Stimulated activated CD8-positive, alpha-beta memory T cell treated with anti-CD3 and anti-CD28 coated beads, Interleukin-15, amount 100 ng/mL, for 4 hours (primary cell): ENCODE results near the gene SBNO2.
"Not testable (repeated sequence)": the region's sequence is repeated elsewhere in the genome, so short reads cannot be mapped to it uniquely, and the experiment has no call there.

Experiments
- DNase-seq, 2 donors: peaks; one replicate each; pipeline ENCODE4 v3.0.0-alpha.2; 2020; ENCODE audit warnings: low read depth in 2 of 2

SBNO2 gene

GRCh38 chr19:1134431-1134830 lies 39.6 kb downstream of the SBNO2 start:
- no peak for DNase-seq

GRCh38 chr19:1133471-1133929 lies 40.6 kb downstream of the SBNO2 start:
- DNase-seq, result peak; percentile 53 to 66

DNA sequence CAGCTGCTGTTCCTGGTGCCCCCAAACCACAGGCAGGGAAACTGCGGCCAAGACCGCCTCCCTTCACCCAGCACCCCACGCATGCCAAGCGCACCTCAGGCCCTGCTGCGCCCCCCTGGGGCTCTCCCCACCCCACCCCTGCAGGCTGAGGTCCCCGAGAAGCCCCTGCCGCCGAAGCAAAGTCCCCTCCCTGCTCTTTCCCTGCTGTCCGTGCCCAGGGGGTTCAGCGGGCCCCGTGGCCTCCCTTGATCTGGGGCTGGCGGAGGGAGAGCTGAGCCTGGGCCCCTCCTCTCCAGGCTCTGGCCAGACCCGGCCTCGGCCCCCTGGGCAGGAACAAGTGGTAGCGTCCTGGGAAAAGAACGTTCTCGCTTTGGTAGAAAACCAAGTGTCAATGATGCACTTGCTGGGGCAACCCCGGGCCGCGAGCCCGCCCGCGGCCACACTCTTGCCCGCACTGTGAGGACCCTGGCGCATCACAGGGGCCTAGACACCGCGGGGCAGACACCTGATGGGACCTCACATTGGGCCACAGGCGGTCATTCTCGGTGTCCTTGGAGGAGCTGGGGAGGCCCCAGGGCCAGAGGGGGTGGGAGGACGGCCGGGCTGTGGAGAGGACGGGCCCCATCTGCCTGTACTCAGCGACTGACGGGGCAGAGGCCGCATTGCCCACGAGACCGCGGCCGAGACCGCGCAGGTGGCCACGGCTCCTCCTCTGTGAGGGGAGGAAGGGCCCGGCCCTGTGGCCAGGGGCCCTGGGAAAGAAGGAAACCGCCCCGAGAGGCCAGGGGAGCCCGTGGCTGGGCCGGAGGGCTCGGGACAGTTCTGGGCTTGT lies 41.3 kb downstream of the SBNO2 start:
- no peak for DNase-seq

DNA sequence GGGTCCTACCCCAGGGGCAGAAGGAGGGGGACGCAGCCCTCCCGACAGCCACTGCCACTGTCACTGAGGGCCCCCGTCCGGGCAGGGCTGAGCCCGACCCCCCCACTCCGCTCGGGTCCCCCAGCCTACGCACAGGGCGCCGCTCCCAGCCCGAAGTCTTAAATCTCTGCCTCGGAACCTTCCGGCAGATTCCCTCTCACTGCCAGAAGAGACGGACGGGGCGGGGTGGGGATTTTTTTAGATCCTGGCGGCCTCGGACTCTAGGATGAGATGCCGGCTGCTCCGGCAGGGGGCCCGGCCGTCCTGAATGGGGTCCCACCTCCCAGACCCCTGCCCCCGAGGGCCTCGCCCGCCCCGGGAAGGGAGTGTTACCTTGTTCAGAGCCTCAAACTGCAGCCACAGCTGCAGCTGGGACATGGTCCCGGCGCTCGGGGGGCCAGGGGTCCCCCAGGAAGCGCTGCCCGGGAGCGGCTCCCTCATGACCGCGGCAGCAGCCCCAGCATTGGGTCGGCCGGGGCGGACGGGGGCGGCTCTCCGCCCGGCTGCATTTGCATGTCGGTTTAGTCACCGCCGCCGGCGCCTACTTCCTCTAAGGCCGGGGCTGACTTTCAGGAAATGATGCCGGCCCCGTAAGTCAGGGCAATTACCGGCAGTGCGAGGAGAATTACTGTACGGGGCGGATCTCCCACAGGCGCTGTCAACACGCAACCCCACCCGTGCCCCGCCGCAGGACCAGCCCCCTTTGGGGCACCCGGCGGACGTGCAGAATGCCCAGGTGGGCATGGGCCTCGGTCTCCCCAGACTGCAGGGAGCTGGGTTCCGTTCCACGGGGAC lies 42.1 kb downstream of the SBNO2 start:
- DNase-seq, result peak; percentile 79 to 86

GRCh38 chr19:1130771-1131717 lies 43.0 kb downstream of the SBNO2 start:
- DNase-seq, result no peak

DNA sequence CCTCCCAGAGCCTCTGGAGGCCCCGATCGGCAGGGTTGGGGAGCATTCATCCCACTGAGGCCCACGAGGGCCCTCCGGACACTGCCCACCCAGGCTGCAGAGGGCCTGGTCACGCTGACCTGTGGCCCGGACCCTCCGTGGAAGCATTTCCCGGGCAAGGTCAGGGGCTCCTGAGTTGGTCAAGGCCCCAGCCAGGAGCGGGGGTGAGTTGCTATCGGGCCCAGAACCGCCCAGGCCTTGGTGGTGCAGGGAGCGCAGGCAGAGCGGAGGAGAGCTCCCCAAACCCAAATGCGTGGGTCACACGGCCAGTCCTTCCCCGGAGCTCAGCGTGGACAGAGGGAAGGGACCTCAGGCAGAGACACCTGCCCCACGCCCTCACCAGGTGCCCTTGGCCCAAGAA lies 44.5 kb downstream of the SBNO2 start:
- no peak for DNase-seq

GRCh38 chr19:1129084-1129483 lies 45.0 kb downstream of the SBNO2 start:
- not testable (repeated sequence) for DNase-seq

DNA sequence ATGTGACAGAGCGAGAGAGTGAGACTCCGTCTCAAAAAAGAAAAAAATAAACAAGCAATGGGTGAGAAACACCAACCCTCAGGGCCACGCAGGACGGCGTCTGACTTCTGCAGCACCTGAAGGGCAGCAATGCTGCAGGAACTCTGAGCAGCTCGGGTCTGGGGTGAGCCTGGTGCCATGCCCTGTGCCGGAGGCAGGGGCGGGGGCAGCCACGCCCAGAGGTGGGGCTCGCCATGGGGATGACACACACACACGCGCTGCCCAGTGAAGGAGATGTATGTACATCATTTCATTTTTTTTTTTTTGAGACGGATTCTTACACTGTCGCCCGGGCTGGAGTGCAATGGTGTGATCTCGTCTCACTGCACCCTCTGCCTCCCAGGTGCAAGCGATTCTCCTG lies 46.0 kb downstream of the SBNO2 start:
- DNase-seq, result no peak

DNA sequence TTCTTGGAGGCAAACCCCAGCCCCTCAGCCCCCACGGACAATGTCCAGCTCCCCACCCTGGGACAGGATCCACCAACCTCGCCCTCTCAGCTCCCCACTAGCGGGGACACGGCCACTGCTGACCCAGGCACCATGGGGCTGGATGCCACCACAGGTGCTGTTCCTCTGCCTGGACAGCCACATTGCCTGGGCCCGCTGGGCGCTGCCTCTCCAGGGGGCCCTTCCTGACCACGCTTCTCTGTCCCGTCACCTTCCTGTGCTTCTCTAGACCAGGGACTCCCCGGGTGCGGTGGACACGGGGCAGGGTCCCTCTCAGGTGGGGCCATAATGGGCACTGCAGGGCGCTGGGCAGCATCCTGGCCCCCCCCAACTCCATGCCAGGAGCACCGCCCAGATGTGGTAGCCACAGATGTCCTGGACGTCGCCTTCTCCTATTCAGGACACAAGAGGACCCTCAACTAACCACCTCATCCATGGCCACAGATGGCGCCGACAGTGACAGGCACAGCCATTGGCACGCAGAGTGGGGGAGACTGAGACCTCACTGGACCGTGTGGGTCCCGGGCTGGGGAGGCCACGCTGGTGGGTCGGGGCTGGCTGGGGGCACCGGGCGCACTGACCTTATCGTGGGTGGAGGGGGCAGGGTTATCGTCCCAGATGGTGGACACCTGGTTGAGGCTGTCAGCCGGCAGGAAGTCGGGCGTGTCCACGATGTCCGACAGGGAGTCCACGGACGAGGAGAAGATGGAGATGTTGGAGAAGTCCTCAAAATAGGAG lies 46.9 kb downstream of the SBNO2 start:
- no peak for DNase-seq

- no peak for DNase-seq
Observed at GRCh38 chr19:1125601-1126467, 48.2 kb downstream of the SBNO2 start.

DNA sequence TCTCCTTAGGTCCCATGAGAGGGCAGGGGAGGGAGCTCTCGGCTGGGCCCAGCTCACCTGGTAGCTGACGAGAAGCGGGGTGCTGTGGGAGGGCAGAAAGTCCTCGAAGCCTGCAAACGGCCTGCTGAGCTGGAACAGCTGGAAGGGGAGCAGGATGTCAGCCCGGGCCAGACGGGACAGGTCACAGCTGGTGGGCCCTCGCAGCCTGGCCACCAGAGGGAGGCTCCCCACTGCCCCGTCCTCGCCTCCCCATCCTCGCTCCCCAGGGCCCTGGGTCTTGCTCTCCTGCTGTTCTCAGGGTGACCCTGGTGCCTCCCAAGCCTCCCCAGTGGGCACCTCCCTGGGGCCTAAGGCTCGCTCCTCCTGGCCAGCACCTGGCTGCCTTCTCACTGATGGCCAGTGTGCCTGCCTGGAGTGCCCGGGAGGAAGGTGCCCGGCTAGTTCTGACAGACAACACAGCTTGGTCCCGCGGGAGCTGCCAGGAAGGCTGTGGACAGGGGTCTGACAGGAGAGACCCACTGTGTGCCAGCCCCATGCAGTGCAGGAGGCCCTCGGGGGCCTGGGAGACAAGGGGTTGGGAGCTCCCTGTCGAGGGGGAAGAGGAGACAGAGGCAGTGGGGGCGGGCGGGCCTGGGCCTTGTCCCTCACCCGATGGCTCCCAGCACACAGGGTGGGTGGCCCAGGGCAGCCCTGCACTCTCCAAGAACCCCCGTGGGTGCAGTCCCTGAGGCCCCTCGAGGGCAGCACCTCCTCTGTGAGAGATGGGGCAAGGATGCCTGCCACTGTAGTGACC lies 50.0 kb downstream of the SBNO2 start:
- DNase-seq, result no peak

DNA sequence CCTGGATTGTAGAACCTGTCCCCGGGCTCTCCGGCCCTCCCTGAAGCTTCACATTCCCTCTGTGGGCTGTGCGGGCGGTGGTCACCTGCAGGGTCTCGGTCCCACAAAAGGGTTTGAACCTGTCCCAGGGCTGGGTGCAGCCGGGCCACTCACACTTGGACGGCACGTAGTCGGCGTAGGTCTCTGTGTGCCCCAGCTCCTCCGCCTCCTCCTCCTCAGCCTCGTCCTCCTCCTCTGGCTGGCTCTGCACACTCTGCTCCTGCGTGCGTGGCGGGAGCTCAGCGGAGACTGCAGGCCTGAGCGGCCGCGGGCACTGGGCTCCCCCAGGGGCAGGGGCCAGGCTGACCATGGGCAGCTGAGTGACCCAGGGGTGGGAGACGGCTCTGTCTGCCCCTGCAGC lies 50.7 kb downstream of the SBNO2 start:
- no peak for DNase-seq

- DNase-seq, result no peak
Observed at GRCh38 chr19:1122972-1123363, 51.1 kb downstream of the SBNO2 start.

DNA sequence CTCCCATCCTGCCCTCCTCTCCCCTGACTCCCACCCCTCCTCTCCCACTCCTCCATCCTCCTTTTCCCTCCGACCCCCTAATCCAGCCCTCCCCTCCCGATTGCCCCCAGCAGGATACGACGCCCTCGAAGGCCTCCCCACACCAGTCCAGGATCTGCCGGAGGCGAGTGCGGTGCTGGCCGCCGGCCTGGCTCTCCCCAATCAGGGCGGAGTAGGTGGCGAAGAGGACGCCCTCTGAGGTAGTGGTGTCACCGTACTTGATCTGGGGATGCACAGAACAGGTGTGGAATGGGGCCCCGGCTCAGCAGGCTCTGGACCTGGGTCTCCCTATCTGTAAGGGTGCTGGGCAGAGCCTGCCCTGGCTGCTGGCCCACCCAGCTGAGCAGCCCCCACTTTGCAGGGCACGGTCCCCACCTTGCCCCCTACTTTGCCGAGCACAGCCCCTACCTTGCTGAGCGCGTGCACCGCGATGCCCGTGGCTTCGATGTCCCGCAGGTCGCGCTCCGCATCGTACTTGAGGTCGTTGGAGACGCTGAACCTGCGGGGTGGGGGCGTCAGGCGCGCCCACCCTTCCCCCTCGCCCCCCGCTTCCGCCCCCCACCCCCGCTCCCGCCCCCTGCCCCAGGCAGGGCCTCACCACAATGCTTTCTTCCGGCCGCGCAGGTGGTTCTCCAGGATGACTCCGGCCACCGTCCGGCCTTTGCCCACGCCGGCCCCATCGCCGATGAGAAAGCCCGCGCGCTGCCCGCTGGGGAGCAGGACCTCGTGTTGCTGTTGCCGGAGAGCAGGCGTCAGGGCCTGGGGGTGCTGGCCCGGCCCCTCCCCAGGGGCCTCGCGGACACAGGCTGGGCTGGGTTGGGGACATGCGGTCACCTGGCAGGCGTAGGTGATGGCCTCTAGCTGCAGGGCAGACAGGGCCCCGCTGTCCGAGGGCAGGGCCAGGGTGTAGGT lies 51.8 kb downstream of the SBNO2 start:
- no peak for DNase-seq

- no peak for DNase-seq
Observed at GRCh38 chr19:1121395-1121794, 52.7 kb downstream of the SBNO2 start.

GRCh38 chr19:1119475-1120217 lies 54.4 kb downstream of the SBNO2 start:
- no peak for DNase-seq

DNA sequence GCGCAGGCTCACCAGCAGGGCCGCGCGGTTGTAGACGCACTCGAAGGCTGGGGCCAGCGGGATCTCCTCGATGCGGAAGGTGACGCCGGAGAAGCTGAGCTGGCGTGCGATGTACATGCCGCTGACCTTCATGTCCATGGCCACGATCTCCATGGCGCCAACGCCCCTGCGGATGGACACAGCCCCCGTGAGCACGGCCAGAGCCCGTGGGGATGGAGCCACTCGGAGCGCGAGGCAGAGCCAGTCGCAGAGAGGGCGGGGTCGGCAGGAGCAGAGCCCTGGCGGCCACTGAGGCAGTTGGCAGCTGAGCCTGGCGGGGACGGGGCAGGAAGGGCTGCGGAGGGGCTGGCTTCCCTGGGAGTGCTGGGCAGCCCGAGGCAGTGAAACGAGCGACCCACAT lies 55.1 kb downstream of the SBNO2 start:
- no peak for DNase-seq
